HCT116 (cell line): Measurements from ENCODE around the gene SLC34A3. TPM values are rescaled to one million over a fixed set of nuclear protein-coding genes. Genes with fewer than 3 reads are reported as not detected.

Experiments used
- ATAC-seq: fragments of 200-7000 bp; cut with Tn5 transposase; 2 replicates; pipeline ENCODE4 v1.9.1; 2020; ENCODE audit warnings: mild to moderate bottlenecking, moderate library complexity
- BruUV-seq: library from RNA; stranded (reverse); fragments of 400-500 nt; replicated peaks from 2 replicates; lab custom pipeline; 2021; lab: Mats Ljungman, UMichigan
- CTCF ChIA-PET: fragments of 300-600 bp; sonication (Branson Sonifier 250); formaldehyde crosslinking; loops from one replicate; lab custom pipeline; 2021; ENCODE audit warnings: antibody characterized with exemption; lab: Charles Lee
- POLR2A ChIA-PET: fragments of 300-600, 350-600 bp; sonication (Branson Sonifier 250); formaldehyde crosslinking; loops from one replicate; lab custom pipeline; 2021; ENCODE audit warnings: antibody characterized with exemption; lab: Charles Lee
- RAD21 ChIA-PET, 2 experiments: fragments of 300-600 bp; sonication (Branson Sonifier 250); formaldehyde crosslinking; loops; one replicate each; lab custom pipeline; 2023; ENCODE audit warnings: low total read pairs in 2 of 2; ENCODE audit not compliant: uncharacterized antibody in 2 of 2, unreplicated experiment in 2 of 2, low non-redundant PET in 1 of 2; lab: Charles Lee
- DNase-seq: peaks from one replicate; pipeline ENCODE4 v3.0.0-alpha.2; 2010; ENCODE audit warnings: low read depth, low spot score
- H2AFZ ChIP-seq: fragments of 200-600 bp; shearing (Covaris generic), sonication (generic); 2 replicates; pipeline ENCODE4 v1.6.1; 2017; ENCODE audit warnings: low read depth, mixed run types, mixed read lengths, antibody characterized with exemption, low read length; ENCODE audit not compliant: poor library complexity, severe bottlenecking
- H3K27ac ChIP-seq: 2 replicates; pipeline ENCODE4 v1.5.1; 2012; ENCODE audit warnings: low read depth, low read length
- H3K27me3 ChIP-seq: fragments of 200-600 bp; sonication (generic); 2 replicates; pipeline ENCODE4 v1.6.1; 2016; ENCODE audit warnings: mixed run types, low read length, mixed read lengths; ENCODE audit not compliant: insufficient read depth
- H3K36me3 ChIP-seq, 2 experiments: fragments of 200-500 bp in 1 of 2; fragments of 200-600 bp in 1 of 2; sonication (Bioruptor generic) in 1 of 2; sonication (generic) in 1 of 2; 2 replicates each; pipeline versions ENCODE4 v1.5.1 to v1.6.1; 2014 to 2016; ENCODE audit warnings: low read length in 2 of 2, inconsistent platforms in 1 of 2, mixed read lengths in 1 of 2, mixed run types in 1 of 2; ENCODE audit not compliant: insufficient read depth in 2 of 2, control insufficient read depth in 1 of 2
- H3K4me1 ChIP-seq, 2 experiments: fragments of 200-600 bp in 1 of 2; sonication (generic) in 1 of 2; 2 replicates each; pipeline versions ENCODE4 v1.5.1 to v1.6.1; 2012 to 2017; ENCODE audit warnings: low read length in 2 of 2, inconsistent platforms in 1 of 2, mild to moderate bottlenecking in 1 of 2, mixed read lengths in 1 of 2, mixed run types in 1 of 2, moderate library complexity in 1 of 2; ENCODE audit not compliant: insufficient read depth in 2 of 2, control insufficient read depth in 1 of 2
- H3K4me2 ChIP-seq: fragments of 200-600 bp; sonication (generic); 2 replicates; pipeline ENCODE4 v1.6.1; 2017; ENCODE audit warnings: mixed run types, low read length, mixed read lengths
- H3K4me3 ChIP-seq, 2 experiments: fragments of 200-600 bp in 1 of 2; sonication (generic) in 1 of 2; replicated peaks in 1 of 2; 2 replicates each; pipeline ENCODE4 v1.5.1; 2011 to 2016; ENCODE audit warnings: low read length in 2 of 2, control low read depth in 1 of 2, low read depth in 1 of 2, mild to moderate bottlenecking in 1 of 2, mixed read lengths in 1 of 2, mixed run types in 1 of 2
- H3K79me2 ChIP-seq: fragments of 200-600 bp; sonication (generic); 2 replicates; pipeline ENCODE4 v1.6.1; 2017; ENCODE audit warnings: mild to moderate bottlenecking, mixed run types, low read length, moderate library complexity, mixed read lengths; ENCODE audit not compliant: insufficient read depth
- H3K9ac ChIP-seq: fragments of 200-600 bp; sonication (generic); 2 replicates; pipeline ENCODE4 v1.6.1; 2016; ENCODE audit warnings: low read length, mixed read lengths
- H3K9me2 ChIP-seq: fragments of 200-600 bp; sonication (generic), shearing (Covaris generic); 2 replicates; pipeline ENCODE4 v1.6.1; 2017; ENCODE audit warnings: mixed run types, mild to moderate bottlenecking, moderate library complexity; ENCODE audit not compliant: insufficient read depth
- H3K9me3 ChIP-seq, 2 experiments: fragments of 200-500 bp in 1 of 2; fragments of 200-600 bp in 1 of 2; sonication (Bioruptor generic) in 1 of 2; sonication (generic) in 1 of 2; 2 replicates each; pipeline ENCODE4 v1.6.1; 2014 to 2017; ENCODE audit warnings: low read length in 2 of 2, mixed read lengths in 2 of 2, inconsistent platforms in 1 of 2, low read depth in 1 of 2, mild to moderate bottlenecking in 1 of 2, mixed run types in 1 of 2, moderate library complexity in 1 of 2; ENCODE audit not compliant: control insufficient read depth in 1 of 2, insufficient read depth in 1 of 2
- H4K20me1 ChIP-seq: fragments of 200-600 bp; sonication (generic), shearing (Covaris generic); 2 replicates; pipeline ENCODE4 v1.6.1; 2017; ENCODE audit warnings: mixed run types, mild to moderate bottlenecking, moderate library complexity; ENCODE audit not compliant: insufficient read depth
- ATF3 ChIP-seq: IDR thresholded peaks from 2 replicates; pipeline ENCODE4 v1.6.1; 2012
- CBX3 ChIP-seq: IDR thresholded peaks from 2 replicates; pipeline ENCODE4 v1.6.1; 2012; ENCODE audit warnings: low read depth
- ELF1 ChIP-seq: IDR thresholded peaks from 2 replicates; pipeline ENCODE4 v1.6.1; 2012; ENCODE audit warnings: low read depth, borderline replicate concordance
- FOSL1 ChIP-seq: IDR thresholded peaks from 2 replicates; pipeline ENCODE4 v1.6.1; 2012; ENCODE audit warnings: low read depth
- JUND ChIP-seq: IDR thresholded peaks from 2 replicates; pipeline ENCODE4 v1.6.1; 2012
- RAD21 ChIP-seq: IDR thresholded peaks from 2 replicates; pipeline ENCODE4 v1.6.1; 2012; ENCODE audit warnings: low read depth, mild to moderate bottlenecking
- ZFX ChIP-seq: fragments of 450-650 bp; IDR thresholded peaks from 2 replicates; pipeline ENCODE4 v1.6.1; 2017
- intact Hi-C: fragments of 100-400 bp; cut with micrococcal nuclease; formaldehyde crosslinking; loops from 2 replicates; pipeline ENCODE4 v1.10.0; 2022
- total RNA-seq: library from RNA; stranded (reverse); gene quantifications from one replicate; pipeline ENCODE4 v1.2.1, GENCODE V29; 2021; ENCODE audit not compliant: unreplicated experiment
- TF ChIP-seq, protein P1 (sequence below), 3 experiments: fragments of 200-600 bp in 1 of 3; sonication (generic) in 1 of 3; IDR thresholded peaks in 2 of 3; conservative IDR thresholded peaks in 1 of 3; 2 replicates each; pipeline ENCODE4 v1.5.1; 2012 to 2017; ENCODE audit warnings: low read depth in 2 of 3, low read length in 2 of 3, antibody characterized with exemption in 1 of 3, borderline replicate concordance in 1 of 3, control low read depth in 1 of 3, mild to moderate bottlenecking in 1 of 3, mixed read lengths in 1 of 3, mixed run types in 1 of 3, moderate library complexity in 1 of 3; ENCODE audit not compliant: insufficient read depth in 1 of 3
- TF ChIP-seq, protein P2 (sequence below): IDR thresholded peaks from 2 replicates; pipeline ENCODE4 v1.6.1; 2012

The SLC34A3 gene
- total RNA-seq, 1 experiment from 2014 or later = 0.15 TPM

- ChIA-PET CTCF (no interaction called here), RAD21 (no interaction called here), POLR2A (interaction anchor here (0.9 to 5.9 kb wide), 2 partner anchors 9 to 11 kb away, joined by 3 to 39 read pairs; partner anchors contain the start of gene TUBB4B)
- Histone ChIP-seq H3K27ac (peak overlapping the region; percentile 29; the same call in 1 of the 2 replicates), H4K20me1 (no peaks in the 10 kb centered on the region), H3K9me2 (no peaks in the 10 kb centered on the region), H3K4me3 (no peak overlapping the region), H3K4me1 (peaks cover 21 to 39% of the 10 kb centered on the region in 2 experiments), H3K79me2 (peaks cover 15% of the 10 kb centered on the region), H2AFZ (no peak overlapping the region), H3K27me3 (no peaks in the 10 kb centered on the region), H3K9ac (no peak overlapping the region)
- no peak for DNase-seq
- no peak for ATAC-seq
- BruUV-seq = no TSS peak
- intact Hi-C loops = no loop called here
- TF ChIP-seq ZFX (no peak), RAD21 (no peak), ELF1 (no peak), JUND (no peak), FOSL1 (no peak), ATF3 (no peak), CBX3 (no peak)
- TF ChIP-seq, protein P1, sequence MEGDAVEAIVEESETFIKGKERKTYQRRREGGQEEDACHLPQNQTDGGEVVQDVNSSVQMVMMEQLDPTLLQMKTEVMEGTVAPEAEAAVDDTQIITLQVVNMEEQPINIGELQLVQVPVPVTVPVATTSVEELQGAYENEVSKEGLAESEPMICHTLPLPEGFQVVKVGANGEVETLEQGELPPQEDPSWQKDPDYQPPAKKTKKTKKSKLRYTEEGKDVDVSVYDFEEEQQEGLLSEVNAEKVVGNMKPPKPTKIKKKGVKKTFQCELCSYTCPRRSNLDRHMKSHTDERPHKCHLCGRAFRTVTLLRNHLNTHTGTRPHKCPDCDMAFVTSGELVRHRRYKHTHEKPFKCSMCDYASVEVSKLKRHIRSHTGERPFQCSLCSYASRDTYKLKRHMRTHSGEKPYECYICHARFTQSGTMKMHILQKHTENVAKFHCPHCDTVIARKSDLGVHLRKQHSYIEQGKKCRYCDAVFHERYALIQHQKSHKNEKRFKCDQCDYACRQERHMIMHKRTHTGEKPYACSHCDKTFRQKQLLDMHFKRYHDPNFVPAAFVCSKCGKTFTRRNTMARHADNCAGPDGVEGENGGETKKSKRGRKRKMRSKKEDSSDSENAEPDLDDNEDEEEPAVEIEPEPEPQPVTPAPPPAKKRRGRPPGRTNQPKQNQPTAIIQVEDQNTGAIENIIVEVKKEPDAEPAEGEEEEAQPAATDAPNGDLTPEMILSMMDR (IDR thresholded peaks at IDR 0.05 in 2 of 3, conservative IDR thresholded peaks at IDR 0.05 in 1 of 3; ENCODE audit: borderline replicate concordance in 1 of 3, insufficient read depth in 1 of 3, low read depth in 2 of 3, low read length in 2 of 3) = no peak
- TF ChIP-seq, protein P2, sequence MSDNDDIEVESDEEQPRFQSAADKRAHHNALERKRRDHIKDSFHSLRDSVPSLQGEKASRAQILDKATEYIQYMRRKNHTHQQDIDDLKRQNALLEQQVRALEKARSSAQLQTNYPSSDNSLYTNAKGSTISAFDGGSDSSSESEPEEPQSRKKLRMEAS = no peak
- TF ChIP-seq, all 23 proteins: peak for 0
- Histone ChIP-seq H3K36me3 (peaks cover 0 to 8% of the 10 kb centered on the region in 2 experiments; a peak in 2 of 4 replicates), H3K4me2 (no peak overlapping the region), H3K9me3 (no peaks in the 10 kb centered on the region)
Measured at GRCh38 chr9:137251490-137252268, 21.0 kb downstream of the SLC34A3 start.
